Natural killer cell treated with Interleukin-12 subunit alpha and Interleukin-12 subunit beta and Interleukin-15 and Interleukin-18, amount 100 ng/mL, for 72 hours (primary cell): ENCODE data around the gene RNF214. TPM values are rescaled to one million over a fixed set of nuclear protein-coding genes. Genes with fewer than 3 reads are reported as not detected.
"Not testable (repeated sequence)": the region's sequence is repeated elsewhere in the genome, so short reads cannot be mapped to it uniquely, and the experiment has no call there.

Experiments
- ATAC-seq, 2 donors: fragments of 150-1000 bp; cut with Tn5 transposase in 1 of 2; sonication (Bioruptor Pico), chemical (Tn5 transposase) in 1 of 2; 2 replicates each; pipeline ENCODE4 v1.10.0; 2021
- DNase-seq: peaks from one replicate; pipeline ENCODE4 v3.0.0; 2022; ENCODE audit warnings: low spot score
- H3K27ac Mint-ChIP-seq, 2 donors: 1 replicate in 1 of 2; 2 replicates in 1 of 2; pipeline ENCODE4 v1.8.0; 2022; ENCODE audit warnings: mixed read lengths in 2 of 2, mild to moderate bottlenecking in 1 of 2, moderate library complexity in 1 of 2
- H3K27me3 Mint-ChIP-seq, 2 donors: 1 replicate in 1 of 2; 2 replicates in 1 of 2; pipeline ENCODE4 v1.8.0; 2022; ENCODE audit warnings: mixed read lengths in 2 of 2
- H3K36me3 Mint-ChIP-seq: one replicate; pipeline ENCODE4 v1.8.0; 2022; ENCODE audit warnings: mixed read lengths
- H3K4me1 Mint-ChIP-seq, 2 donors: 1 replicate in 1 of 2; 2 replicates in 1 of 2; pipeline ENCODE4 v1.8.0; 2022; ENCODE audit warnings: low read depth in 2 of 2, mixed read lengths in 2 of 2, mild to moderate bottlenecking in 1 of 2
- H3K4me3 Mint-ChIP-seq: one replicate; pipeline ENCODE4 v1.8.0; 2022; ENCODE audit warnings: mixed read lengths
- H3K9me3 Mint-ChIP-seq: 2 replicates; pipeline ENCODE4 v1.8.0; 2022; ENCODE audit warnings: mixed read lengths
- total RNA-seq, 2 donors: library from RNA; stranded (reverse); gene quantifications; one replicate each; pipeline ENCODE4 v1.2.3, GENCODE V29; 2022

The RNF214 gene
- total RNA-seq, 2 donors from 2014 or later, result 18.9 to 21.6 TPM

- Mint-ChIP-seq H3K36me3 (peaks cover 13% of the 10 kb centered on the region), H3K4me1 (peaks cover 0 to 3% of the 10 kb centered on the region in 2 donors), H3K9me3 (no peaks in the 10 kb centered on the region)
Observed at GRCh38 chr11:117251506-117251905, 19.0 kb downstream of the RNF214 start.

GRCh38 chr11:117255966-117256365, 23.5 kb downstream of the RNF214 start:
- ATAC-seq (no peak), DNase-seq (no peak)
- Mint-ChIP-seq H3K4me1 (peaks cover 0 to 3% of the 10 kb centered on the region in 2 donors), H3K9me3 (no peaks in the 10 kb centered on the region), H3K36me3 (no peaks in the 10 kb centered on the region), H3K4me3 (no peak overlapping the region), H3K27me3 (no peaks in the 10 kb centered on the region), H3K27ac (no peak overlapping the region)

More at GRCh38 chr11:117251506-117251905, 19.0 kb downstream of the RNF214 start:
- no peak overlapping the region for H3K27ac Mint-ChIP-seq
- H3K4me3 Mint-ChIP-seq, result no peak overlapping the region
- H3K27me3 Mint-ChIP-seq, result no peaks in the 10 kb centered on the region
- no peak for DNase-seq
- no peak for ATAC-seq

GRCh38 chr11:117256573-117256972, 24.1 kb downstream of the RNF214 start:
- H3K4me1 Mint-ChIP-seq, result peaks cover 0 to under 1% of the 10 kb centered on the region in 2 donors
- no peak for ATAC-seq
- H3K36me3 Mint-ChIP-seq, result no peaks in the 10 kb centered on the region

GRCh38 chr11:117258576-117258975, 26.1 kb downstream of the RNF214 start:
- DNase-seq, result no peak
- Mint-ChIP-seq H3K36me3 (no peaks in the 10 kb centered on the region), H3K27me3 (no peaks in the 10 kb centered on the region), H3K9me3 (no peaks in the 10 kb centered on the region), H3K4me3 (no peak overlapping the region), H3K27ac (no peak overlapping the region), H3K4me1 (no peaks in the 10 kb centered on the region)
- ATAC-seq, result no peak

More at GRCh38 chr11:117256573-117256972, 24.1 kb downstream of the RNF214 start:
- H3K9me3 Mint-ChIP-seq, result no peaks in the 10 kb centered on the region
- no peaks in the 10 kb centered on the region for H3K27me3 Mint-ChIP-seq
- no peak for DNase-seq
- H3K27ac Mint-ChIP-seq, result no peak overlapping the region
- H3K4me3 Mint-ChIP-seq, result no peak overlapping the region

- no peaks in the 10 kb centered on the region for H3K4me1 Mint-ChIP-seq
- H3K4me3 Mint-ChIP-seq, result no peak overlapping the region
- no peak for ATAC-seq
- no peak for DNase-seq
- H3K36me3 Mint-ChIP-seq, result no peaks in the 10 kb centered on the region
- no peaks in the 10 kb centered on the region for H3K27me3 Mint-ChIP-seq
- no peaks in the 10 kb centered on the region for H3K9me3 Mint-ChIP-seq
- no peak overlapping the region for H3K27ac Mint-ChIP-seq
Observed at GRCh38 chr11:117259417-117259816, 26.9 kb downstream of the RNF214 start.

GRCh38 chr11:117264624-117265323, 32.3 kb downstream of the RNF214 start:
- H3K4me3 Mint-ChIP-seq, H3K9me3 Mint-ChIP-seq, H3K36me3 Mint-ChIP-seq, H3K27ac Mint-ChIP-seq, H3K4me1 Mint-ChIP-seq, ATAC-seq, H3K27me3 Mint-ChIP-seq, DNase-seq: not testable (repeated sequence)

GRCh38 chr11:117265745-117266144, 33.3 kb downstream of the RNF214 start:
- H3K27ac Mint-ChIP-seq, result no peak overlapping the region
- ATAC-seq, result no peak
- H3K4me1 Mint-ChIP-seq, result no peaks in the 10 kb centered on the region
- no peaks in the 10 kb centered on the region for H3K9me3 Mint-ChIP-seq
- no peaks in the 10 kb centered on the region for H3K36me3 Mint-ChIP-seq
- no peak overlapping the region for H3K4me3 Mint-ChIP-seq
- no peaks in the 10 kb centered on the region for H3K27me3 Mint-ChIP-seq
- no peak for DNase-seq

GRCh38 chr11:117269856-117270255, 37.4 kb downstream of the RNF214 start:
- H3K27ac Mint-ChIP-seq, result no peak overlapping the region
- no peaks in the 10 kb centered on the region for H3K9me3 Mint-ChIP-seq
- no peaks in the 10 kb centered on the region for H3K27me3 Mint-ChIP-seq
- ATAC-seq, result no peak
- H3K36me3 Mint-ChIP-seq, result peaks cover 10% of the 10 kb centered on the region
- H3K4me1 Mint-ChIP-seq, result peaks cover 0 to 2% of the 10 kb centered on the region in 2 donors
- H3K4me3 Mint-ChIP-seq, result no peak overlapping the region
- no peak for DNase-seq

- H3K27ac Mint-ChIP-seq, result no peak overlapping the region
- ATAC-seq (no peak), DNase-seq (no peak)
- no peaks in the 10 kb centered on the region for H3K27me3 Mint-ChIP-seq
- no peaks in the 10 kb centered on the region for H3K9me3 Mint-ChIP-seq
- peaks cover 0 to 2% of the 10 kb centered on the region in 2 donors for H3K4me1 Mint-ChIP-seq
- H3K36me3 Mint-ChIP-seq, result peaks cover 16% of the 10 kb centered on the region
- no peak overlapping the region for H3K4me3 Mint-ChIP-seq
Observed at GRCh38 chr11:117271208-117271607, 38.7 kb downstream of the RNF214 start.

- ATAC-seq, H3K9me3 Mint-ChIP-seq, H3K4me1 Mint-ChIP-seq: not testable (repeated sequence)
Observed at GRCh38 chr11:117272175-117272574, 39.7 kb downstream of the RNF214 start.

GRCh38 chr11:117273550-117274289, 41.2 kb downstream of the RNF214 start:
- Mint-ChIP-seq H3K4me3 (no peak overlapping the region), H3K9me3 (no peaks in the 10 kb centered on the region), H3K27me3 (no peaks in the 10 kb centered on the region), H3K36me3 (peaks cover 16% of the 10 kb centered on the region), H3K4me1 (peaks cover 0 to 2% of the 10 kb centered on the region in 2 donors), H3K27ac (no peak overlapping the region)
- DNase-seq (no peak), ATAC-seq (no peak)

More at GRCh38 chr11:117272175-117272574, 39.7 kb downstream of the RNF214 start:
- peaks cover 16% of the 10 kb centered on the region for H3K36me3 Mint-ChIP-seq
- H3K4me3 Mint-ChIP-seq, DNase-seq, H3K27ac Mint-ChIP-seq, H3K27me3 Mint-ChIP-seq: not testable (repeated sequence)

GRCh38 chr11:117278347-117278746, 45.9 kb downstream of the RNF214 start:
- Mint-ChIP-seq H3K4me3 (no peak overlapping the region), H3K27ac (no peak overlapping the region), H3K27me3 (no peaks in the 10 kb centered on the region), H3K9me3 (no peaks in the 10 kb centered on the region), H3K36me3 (peaks cover 36% of the 10 kb centered on the region), H3K4me1 (peaks cover 8 to 9% of the 10 kb centered on the region in 2 donors)
- no peak for DNase-seq
- no peak for ATAC-seq

GRCh38 chr11:117279711-117280376, 47.4 kb downstream of the RNF214 start:
- DNase-seq (no peak), ATAC-seq (no peak)
- Mint-ChIP-seq H3K4me1 (peaks cover 6 to 9% of the 10 kb centered on the region in 2 donors), H3K4me3 (no peak overlapping the region), H3K27ac (no peak overlapping the region), H3K36me3 (peaks cover 30% of the 10 kb centered on the region), H3K9me3 (no peaks in the 10 kb centered on the region), H3K27me3 (no peaks in the 10 kb centered on the region)

GRCh38 chr11:117281159-117281558, 48.7 kb downstream of the RNF214 start:
- Mint-ChIP-seq H3K4me3 (no peak overlapping the region), H3K4me1 (peaks cover 6 to 9% of the 10 kb centered on the region in 2 donors), H3K9me3 (no peaks in the 10 kb centered on the region), H3K27ac (no peak overlapping the region), H3K27me3 (no peaks in the 10 kb centered on the region), H3K36me3 (peaks cover 24% of the 10 kb centered on the region)
- DNase-seq, result no peak
- ATAC-seq, result no peak
